A549 (cell line): ENCODE measurements around the gene RAB33B.

Experiments used
- RFX5 ChIP-seq: fragments of 450-650 bp; IDR thresholded peaks from 2 replicates; pipeline ENCODE4 v1.7.1; 2014; ENCODE audit warnings: antibody characterized with exemption, mild to moderate bottlenecking, moderate library complexity
- ZSCAN20 ChIP-seq: fragments of 250-450 bp; sonication (Bioruptor Pico); IDR thresholded peaks from 2 replicates; pipeline ENCODE4 v1.8.0; 2022; ENCODE audit warnings: mild to moderate bottlenecking, moderate library complexity
- TF ChIP-seq, protein P1 (sequence below): fragments of >200 bp; sonication (Bioruptor Twin); formaldehyde crosslinking; IDR thresholded peaks from 3 replicates; pipeline ENCODE4 v1.5.1; 2016

- TF ChIP-seq ZSCAN20 (no peak), RFX5 (no peak)
- TF ChIP-seq, protein P1, sequence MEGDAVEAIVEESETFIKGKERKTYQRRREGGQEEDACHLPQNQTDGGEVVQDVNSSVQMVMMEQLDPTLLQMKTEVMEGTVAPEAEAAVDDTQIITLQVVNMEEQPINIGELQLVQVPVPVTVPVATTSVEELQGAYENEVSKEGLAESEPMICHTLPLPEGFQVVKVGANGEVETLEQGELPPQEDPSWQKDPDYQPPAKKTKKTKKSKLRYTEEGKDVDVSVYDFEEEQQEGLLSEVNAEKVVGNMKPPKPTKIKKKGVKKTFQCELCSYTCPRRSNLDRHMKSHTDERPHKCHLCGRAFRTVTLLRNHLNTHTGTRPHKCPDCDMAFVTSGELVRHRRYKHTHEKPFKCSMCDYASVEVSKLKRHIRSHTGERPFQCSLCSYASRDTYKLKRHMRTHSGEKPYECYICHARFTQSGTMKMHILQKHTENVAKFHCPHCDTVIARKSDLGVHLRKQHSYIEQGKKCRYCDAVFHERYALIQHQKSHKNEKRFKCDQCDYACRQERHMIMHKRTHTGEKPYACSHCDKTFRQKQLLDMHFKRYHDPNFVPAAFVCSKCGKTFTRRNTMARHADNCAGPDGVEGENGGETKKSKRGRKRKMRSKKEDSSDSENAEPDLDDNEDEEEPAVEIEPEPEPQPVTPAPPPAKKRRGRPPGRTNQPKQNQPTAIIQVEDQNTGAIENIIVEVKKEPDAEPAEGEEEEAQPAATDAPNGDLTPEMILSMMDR: no peak
Measured at GRCh38 chr4:139436122-139436521, 17.8 kb upstream of the RAB33B start.
